Ovary (tissue), 3 donors: ENCODE results near the gene NFS1.
"Not testable (repeated sequence)": the region's sequence is repeated elsewhere in the genome, so short reads cannot be mapped to it uniquely, and the experiment has no call there.

Experiments used
- EP300 ChIP-seq: sonication (generic); formaldehyde crosslinking; IDR thresholded peaks from one replicate; pipeline ENCODE4 v1.6.1; 2017; ENCODE audit warnings: antibody characterized with exemption
- POLR2A ChIP-seq: fragments of 450-650 bp; IDR thresholded peaks from one replicate; pipeline ENCODE4 v1.6.1; 2017; ENCODE audit warnings: antibody characterized with exemption, mild to moderate bottlenecking, moderate library complexity
- TF ChIP-seq, protein P1 (sequence below), 3 donors: fragments of 450-650 bp in 2 of 3; fragments of 200-600 bp in 1 of 3; IDR thresholded peaks; one replicate each; pipeline versions ENCODE4 v1.5.1 to v1.8.0; 2016 to 2022; ENCODE audit warnings: antibody characterized with exemption in 3 of 3, mild to moderate bottlenecking in 1 of 3
- donor health status: DM: no; HTN: no; CAD: no.

DNA sequence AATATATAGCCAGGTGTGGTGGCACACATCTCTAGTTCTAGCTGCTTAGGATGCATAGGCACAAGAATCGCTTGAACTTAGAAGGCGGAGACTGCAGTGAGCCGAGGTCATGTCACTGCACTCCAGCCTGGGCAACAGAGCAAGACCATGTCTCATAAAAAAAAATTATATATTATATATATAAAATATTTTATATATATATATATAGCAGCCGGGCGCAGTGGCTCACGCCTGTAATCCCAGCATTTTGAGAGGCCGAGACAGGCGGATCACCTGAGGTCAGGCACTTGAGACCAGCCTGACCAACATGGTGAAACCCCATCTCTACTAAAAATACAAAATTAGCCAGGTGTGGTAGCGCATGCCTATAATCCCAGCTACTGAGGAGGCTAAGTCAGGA, 13.8 kb downstream of the NFS1 start:
- TF ChIP-seq, protein P1, sequence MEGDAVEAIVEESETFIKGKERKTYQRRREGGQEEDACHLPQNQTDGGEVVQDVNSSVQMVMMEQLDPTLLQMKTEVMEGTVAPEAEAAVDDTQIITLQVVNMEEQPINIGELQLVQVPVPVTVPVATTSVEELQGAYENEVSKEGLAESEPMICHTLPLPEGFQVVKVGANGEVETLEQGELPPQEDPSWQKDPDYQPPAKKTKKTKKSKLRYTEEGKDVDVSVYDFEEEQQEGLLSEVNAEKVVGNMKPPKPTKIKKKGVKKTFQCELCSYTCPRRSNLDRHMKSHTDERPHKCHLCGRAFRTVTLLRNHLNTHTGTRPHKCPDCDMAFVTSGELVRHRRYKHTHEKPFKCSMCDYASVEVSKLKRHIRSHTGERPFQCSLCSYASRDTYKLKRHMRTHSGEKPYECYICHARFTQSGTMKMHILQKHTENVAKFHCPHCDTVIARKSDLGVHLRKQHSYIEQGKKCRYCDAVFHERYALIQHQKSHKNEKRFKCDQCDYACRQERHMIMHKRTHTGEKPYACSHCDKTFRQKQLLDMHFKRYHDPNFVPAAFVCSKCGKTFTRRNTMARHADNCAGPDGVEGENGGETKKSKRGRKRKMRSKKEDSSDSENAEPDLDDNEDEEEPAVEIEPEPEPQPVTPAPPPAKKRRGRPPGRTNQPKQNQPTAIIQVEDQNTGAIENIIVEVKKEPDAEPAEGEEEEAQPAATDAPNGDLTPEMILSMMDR (IDR thresholded peaks at IDR 0.05), result not testable (repeated sequence)
- TF ChIP-seq EP300, POLR2A: not testable (repeated sequence)
